H1 (cell line): ENCODE data around the gene MPRIP. TPM values are rescaled to one million over a fixed set of nuclear protein-coding genes. Genes with fewer than 3 reads are reported as not detected.

Source experiments
- BACH1 ChIP-seq: IDR thresholded peaks from 2 replicates; pipeline ENCODE4 v1.6.1; 2012; ENCODE audit warnings: low read length, improper control_type of control experiment
- CHD1 ChIP-seq: IDR thresholded peaks from 2 replicates; pipeline ENCODE4 v1.6.1; 2012; ENCODE audit warnings: low read depth, low read length, improper control_type of control experiment
- CHD7 ChIP-seq: fragments of 300-600 bp; sonication (generic); IDR thresholded peaks from 2 replicates; pipeline ENCODE4 v1.7.1; 2012; ENCODE audit warnings: low read length, moderate library complexity, mild to moderate bottlenecking, inconsistent platforms; ENCODE audit not compliant: insufficient replicate concordance
- GABPA ChIP-seq: IDR thresholded peaks from 2 replicates; pipeline ENCODE4 v1.6.1; 2011; ENCODE audit warnings: mild to moderate bottlenecking, low read length, moderate library complexity, borderline replicate concordance; ENCODE audit not compliant: insufficient read depth
- polyA plus RNA-seq, 7 experiments: library from polyadenylated mRNA; depleted of rRNA in 3 of 7; stranded (reverse) in 5 of 7; unstranded in 2 of 7; fragments of >200 nt in 5 of 7; fragments of 200-250 nt in 2 of 7; gene quantifications; 1 replicate in 5 of 7; 2 replicates in 1 of 7; 4 replicates in 1 of 7; pipeline versions ENCODE4 v1.2.1 to v1.2.3, GENCODE V29; 2011 to 2013; ENCODE audit warnings: missing spikeins in 2 of 7, mixed read lengths in 2 of 7
- total RNA-seq: library from RNA; stranded (reverse); fragmentation: NEBNext Ultra II Directional; extraction: Animal tissue kit (Norgen Biotek cat#: 25700); gene quantifications from 2 replicates; pipeline ENCODE4 v1.2.1, GENCODE V29; 2021

MPRIP gene
- total and polyA plus RNA-seq, 2 of the 8 experiments (the other 6 are each of a cell fraction or from before 2014, with no cell fraction given): 48.6 to 146 TPM

- no peak for TF ChIP-seq CHD7
- no peak for TF ChIP-seq BACH1
- no peak for TF ChIP-seq CHD1
- TF ChIP-seq GABPA: no peak
Measured at GRCh38 chr17:17034496-17035075, 7.7 kb upstream of the MPRIP start (continued).
